SK-N-SH treated with all-trans-retinoic acid at 6 μM for 48 hours (cell line): ENCODE data around the gene UTP20.

ENCODE experiments used
- ATAC-seq: fragments of 200-7000 bp; cut with Tn5 transposase; 3 replicates; pipeline ENCODE4 v1.9.1; 2020; ENCODE audit warnings: mild to moderate bottlenecking, moderate library complexity
- ARNTL ChIP-seq: fragments of 450-650 bp; formaldehyde crosslinking; IDR thresholded peaks from 2 replicates; pipeline ENCODE4 v1.5.0; 2020; ENCODE audit warnings: low read depth, mild to moderate bottlenecking, moderate library complexity, borderline replicate concordance
- BACH2 ChIP-seq: fragments of 250-450 bp; sonication (Bioruptor Pico); IDR thresholded peaks from 2 replicates; pipeline ENCODE4 v1.9.0; 2021; ENCODE audit warnings: mild to moderate bottlenecking, borderline replicate concordance
- CREB5 ChIP-seq: fragments of 250-450 bp; sonication (Bioruptor Pico); IDR thresholded peaks from 2 replicates; pipeline ENCODE4 v1.5.1; 2020; ENCODE audit warnings: low read depth, mild to moderate bottlenecking, moderate library complexity
- CSRNP3 ChIP-seq: fragments of 250-450 bp; sonication (Bioruptor Pico); IDR thresholded peaks from 2 replicates; pipeline ENCODE4 v1.5.1; 2021; ENCODE audit warnings: mild to moderate bottlenecking, moderate library complexity
- GLIS3 ChIP-seq: fragments of 250-450 bp; sonication (Bioruptor Pico); IDR thresholded peaks from 2 replicates; pipeline ENCODE4 v1.5.0; 2020; ENCODE audit warnings: mild to moderate bottlenecking, moderate library complexity
- ISL1 ChIP-seq: fragments of 250-450 bp; sonication (Bioruptor Pico); IDR thresholded peaks from 2 replicates; pipeline ENCODE4 v2.1.2; 2022; ENCODE audit warnings: mild to moderate bottlenecking, moderate library complexity
- PATZ1 ChIP-seq: fragments of 250-450 bp; sonication (Bioruptor Pico); IDR thresholded peaks from 2 replicates; pipeline ENCODE4 v1.8.0; 2020; ENCODE audit warnings: mild to moderate bottlenecking, moderate library complexity, borderline replicate concordance
- POU6F1 ChIP-seq: fragments of 250-450 bp; sonication (Bioruptor Pico); IDR thresholded peaks from 2 replicates; pipeline ENCODE4 v1.8.0; 2021; ENCODE audit warnings: low read depth, mild to moderate bottlenecking, moderate library complexity, borderline replicate concordance
- RARB ChIP-seq: fragments of 250-450 bp; sonication (Bioruptor Pico); IDR thresholded peaks from 2 replicates; pipeline ENCODE4 v1.8.0; 2021; ENCODE audit warnings: mild to moderate bottlenecking, moderate library complexity
- SNAI2 ChIP-seq: fragments of 250-450 bp; sonication (Bioruptor Pico); IDR thresholded peaks from 2 replicates; pipeline ENCODE4 v1.5.0; 2020; ENCODE audit warnings: mild to moderate bottlenecking, moderate library complexity
- TCF4 ChIP-seq: fragments of 250-450 bp; sonication (Bioruptor Pico); IDR thresholded peaks from 2 replicates; pipeline ENCODE4 v1.8.0; 2021; ENCODE audit warnings: mild to moderate bottlenecking, moderate library complexity, borderline replicate concordance
- TSHZ2 ChIP-seq: fragments of 250-450 bp; sonication (Bioruptor Pico); IDR thresholded peaks from 2 replicates; pipeline ENCODE4 v1.5.0; 2020; ENCODE audit warnings: mild to moderate bottlenecking, moderate library complexity
- ZC3H10 ChIP-seq: fragments of 250-450 bp; sonication (Bioruptor Pico); IDR thresholded peaks from 2 replicates; pipeline ENCODE4 v1.5.1; 2021; ENCODE audit warnings: mild to moderate bottlenecking, moderate library complexity
- ZFP30 ChIP-seq: fragments of 450-650 bp; formaldehyde crosslinking; IDR thresholded peaks from 2 replicates; pipeline ENCODE4 v1.5.0; 2022; ENCODE audit warnings: mild to moderate bottlenecking, moderate library complexity
- ZNF565 ChIP-seq: fragments of 450-650 bp; formaldehyde crosslinking; conservative IDR thresholded peaks from 2 replicates; pipeline ENCODE4 v1.5.0; 2020; ENCODE audit warnings: low read depth, mild to moderate bottlenecking, moderate library complexity
- ZNF70 ChIP-seq: fragments of 450-650 bp; formaldehyde crosslinking; IDR thresholded peaks from 2 replicates; pipeline ENCODE4 v1.5.0; 2020; ENCODE audit warnings: mild to moderate bottlenecking, moderate library complexity
- ZNF8 ChIP-seq: fragments of 450-650 bp; formaldehyde crosslinking; IDR thresholded peaks from 2 replicates; pipeline ENCODE4 v1.5.0; 2020; ENCODE audit warnings: mild to moderate bottlenecking, moderate library complexity

The UTP20 gene

GRCh38 chr12:101361455-101361854, 81.5 kb downstream of the UTP20 start:
- no peak for TF ChIP-seq POU6F1
- no peak for TF ChIP-seq BACH2
- no peak for TF ChIP-seq GLIS3 (CRISPR knock-in tag)
- no peak for TF ChIP-seq ARNTL (CRISPR knock-in tag)
- TF ChIP-seq RARB (CRISPR knock-in tag) = no peak
- TF ChIP-seq ZNF565 (CRISPR knock-in tag) = no peak
- no peak for TF ChIP-seq TCF4 (CRISPR knock-in tag)
- TF ChIP-seq ZNF70 (CRISPR knock-in tag) = no peak
- no peak for ATAC-seq

GRCh38 chr12:101368016-101368415, 88.1 kb downstream of the UTP20 start:
- no peak for ATAC-seq
- TF ChIP-seq RARB (CRISPR knock-in tag) (no peak), ISL1 (CRISPR knock-in tag) (no peak), BACH2 (no peak), TSHZ2 (CRISPR knock-in tag) (no peak), POU6F1 (no peak), CREB5 (CRISPR knock-in tag) (no peak)

GRCh38 chr12:101372431-101372830, 92.5 kb downstream of the UTP20 start:
- TF ChIP-seq ZFP30 (CRISPR knock-in tag) = no peak
- TF ChIP-seq TSHZ2 (CRISPR knock-in tag) = no peak
- TF ChIP-seq RARB (CRISPR knock-in tag) = no peak
- no peak for TF ChIP-seq ZNF70 (CRISPR knock-in tag)
- no peak for TF ChIP-seq POU6F1
- no peak for TF ChIP-seq ZNF8 (CRISPR knock-in tag)
- TF ChIP-seq SNAI2 = no peak
- TF ChIP-seq TCF4 (CRISPR knock-in tag) = no peak

GRCh38 chr12:101375573-101375972, 95.7 kb downstream of the UTP20 start:
- ATAC-seq = no peak
- TF ChIP-seq CSRNP3 (CRISPR knock-in tag) (no peak), ISL1 (CRISPR knock-in tag) (no peak), ZC3H10 (CRISPR knock-in tag) (no peak), POU6F1 (no peak), SNAI2 (no peak), PATZ1 (CRISPR knock-in tag) (no peak)

More at GRCh38 chr12:101372431-101372830, 92.5 kb downstream of the UTP20 start:
- no peak for ATAC-seq
